GM18526 (cell line): ENCODE measurements around the gene PTPN4.

ENCODE experiments used
- POLR2A ChIP-seq: IDR thresholded peaks from 3 replicates; pipeline ENCODE4 v1.6.1; 2011; ENCODE audit not compliant: insufficient read length; ENCODE audit errors: extremely low read depth

The PTPN4 gene

DNA sequence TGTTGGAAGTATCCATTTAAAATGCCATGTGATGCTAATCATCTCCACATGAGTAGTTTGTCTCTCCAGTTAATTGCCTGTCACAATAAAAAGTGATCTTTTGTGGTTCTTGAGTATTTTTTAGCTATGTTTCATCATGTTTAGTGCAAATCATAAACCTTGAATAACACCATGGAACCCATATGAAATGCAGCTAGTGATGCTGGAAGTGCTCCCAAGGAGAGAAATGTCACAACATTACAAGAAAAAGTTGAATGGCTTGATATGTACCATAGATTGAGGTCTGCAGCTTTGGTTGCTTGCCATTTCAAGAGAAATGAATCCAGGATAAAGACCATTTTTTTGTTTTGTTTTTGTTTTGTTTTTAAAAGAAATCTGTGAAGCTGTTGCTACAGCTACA, 14.3 kb downstream of the PTPN4 start:
- no peak for TF ChIP-seq POLR2A

DNA sequence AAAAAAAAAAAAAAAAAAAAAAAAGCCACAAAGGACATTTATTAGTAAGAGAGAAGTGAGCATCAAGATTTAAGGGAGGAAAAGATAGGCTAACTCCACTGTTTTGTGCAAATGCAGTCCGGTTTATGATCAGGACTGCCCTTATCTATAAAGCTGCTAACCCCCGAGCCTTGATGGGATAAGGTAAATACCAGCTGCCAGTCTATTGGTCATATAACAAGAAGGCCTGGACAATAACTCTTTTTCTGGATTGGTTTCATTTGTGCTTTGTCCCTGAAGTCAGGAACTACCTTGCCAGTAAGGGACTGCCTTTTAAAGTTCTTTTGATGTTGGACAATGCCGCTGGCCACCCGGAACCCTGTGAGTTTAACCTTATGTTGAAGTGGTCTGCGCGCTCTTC, 15.4 kb downstream of the PTPN4 start:
- no peak for TF ChIP-seq POLR2A

- no peak for TF ChIP-seq POLR2A
These were observed 22.7 kb downstream of the PTPN4 start for GRCh38 chr2:119782308-119783027.

DNA sequence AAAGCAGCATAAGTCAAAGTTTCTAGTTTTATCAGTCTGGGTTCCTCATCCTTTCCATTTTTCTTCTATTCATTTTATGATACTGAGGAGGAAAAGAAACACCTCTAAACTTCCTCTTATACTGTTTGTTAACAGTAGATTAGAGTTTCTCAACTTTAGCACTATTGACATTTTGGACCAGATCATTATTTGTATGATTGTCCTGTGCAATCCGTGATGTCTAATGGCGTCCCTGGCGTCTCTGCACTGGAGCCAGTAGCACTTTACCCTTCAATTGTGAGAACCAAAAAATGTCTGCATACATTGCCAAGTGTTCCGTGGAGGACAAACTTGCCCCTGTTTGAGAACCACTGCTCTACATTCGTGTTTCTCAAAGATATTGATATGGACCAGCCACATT, 25.2 kb downstream of the PTPN4 start:
- TF ChIP-seq POLR2A, result no peak

DNA sequence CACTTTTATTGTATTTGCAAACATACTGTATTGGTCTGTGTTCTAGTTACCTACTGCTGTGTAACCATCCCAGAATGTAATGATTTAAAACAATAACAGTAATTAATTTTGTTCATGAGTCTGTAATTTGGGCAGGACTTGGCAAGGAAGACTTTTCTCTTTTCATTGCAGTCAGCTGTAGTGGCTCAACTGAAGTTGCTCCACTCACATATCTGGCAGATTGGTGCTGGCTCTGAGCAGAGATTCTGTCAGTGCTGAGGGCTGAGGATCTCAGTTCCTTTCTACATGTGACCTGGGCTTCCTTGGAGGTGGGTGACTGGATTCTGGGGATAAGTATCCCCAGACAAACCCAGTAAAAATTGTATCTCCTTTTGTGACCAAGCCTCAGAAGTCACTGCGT, 26.6 kb downstream of the PTPN4 start:
- no peak for TF ChIP-seq POLR2A

DNA sequence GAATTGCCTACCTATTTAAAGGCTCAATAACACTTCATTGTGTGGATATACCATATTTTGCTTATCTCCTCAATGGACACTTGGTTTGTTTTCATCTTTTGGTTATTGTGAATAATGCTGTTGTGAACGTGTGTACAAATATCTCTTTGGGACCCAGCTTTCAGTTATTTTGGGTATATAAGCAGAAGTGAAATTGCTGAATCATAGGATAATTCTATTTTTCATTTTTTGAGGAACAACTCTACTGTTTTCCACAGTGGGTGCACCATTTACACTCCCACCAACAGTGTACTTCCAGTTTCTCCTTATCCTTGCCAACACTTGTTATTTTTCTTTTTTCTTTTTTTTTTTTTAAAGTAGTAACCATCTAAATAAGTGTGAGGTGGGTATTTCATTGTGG, 29.0 kb downstream of the PTPN4 start:
- TF ChIP-seq POLR2A, result no peak

DNA sequence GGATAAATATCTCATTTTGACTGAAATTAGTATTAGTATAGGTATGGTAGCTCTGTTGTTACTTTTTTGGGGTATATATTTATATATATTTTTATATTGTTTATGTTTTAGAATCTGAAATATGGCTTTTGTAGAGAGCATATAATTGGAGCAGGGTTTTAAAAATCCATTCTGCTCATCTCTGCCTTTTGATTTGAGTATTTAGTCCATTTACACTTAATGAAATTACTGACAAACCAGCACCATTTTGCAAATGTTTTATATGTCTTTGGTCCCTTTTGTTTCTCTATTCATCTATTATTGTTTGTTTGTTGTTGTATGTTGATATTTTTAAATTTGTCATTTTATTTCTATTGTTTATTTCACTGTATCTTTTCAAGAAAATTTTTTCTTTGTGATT, 30.7 kb downstream of the PTPN4 start:
- TF ChIP-seq POLR2A, result no peak

DNA sequence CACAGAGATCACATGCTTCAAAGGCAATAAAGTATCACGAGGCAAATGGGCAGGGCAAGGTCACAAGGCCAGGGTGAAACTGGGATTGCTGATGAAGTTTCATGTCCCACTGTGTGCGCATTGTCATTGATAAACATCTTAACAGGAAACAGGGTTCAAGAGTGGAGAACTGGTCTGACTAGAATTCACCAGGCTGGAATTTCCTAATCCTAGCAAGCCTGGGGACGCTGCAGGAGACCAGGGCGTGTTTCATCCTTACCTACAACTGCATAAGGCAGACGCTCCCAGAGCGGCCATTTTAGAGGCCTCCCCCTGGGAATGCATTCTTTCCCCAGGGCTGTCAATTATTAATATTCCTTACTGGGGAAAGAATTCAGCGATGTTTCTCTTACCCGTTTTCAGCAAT, 33.2 kb downstream of the PTPN4 start:
- TF ChIP-seq POLR2A, result no peak

DNA sequence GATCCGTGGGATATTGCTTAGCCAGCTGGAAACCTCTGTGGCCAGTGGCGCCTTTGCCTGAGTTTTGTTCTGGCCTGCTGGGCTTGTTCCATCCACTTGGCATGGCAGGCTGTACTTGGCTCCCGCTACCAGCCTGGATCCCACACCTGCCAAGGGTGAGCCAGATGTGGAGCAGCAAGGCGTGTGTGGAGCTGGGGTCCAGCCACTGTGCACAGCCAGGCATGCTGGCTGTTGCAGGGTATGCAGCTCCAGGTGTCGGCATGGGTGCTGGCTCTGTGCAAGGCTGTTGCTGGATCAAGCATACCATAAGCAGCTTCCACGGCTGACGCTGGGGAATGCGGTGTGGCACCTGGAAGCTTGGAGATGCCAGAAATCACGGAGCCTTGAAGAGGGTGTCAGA, 34.5 kb downstream of the PTPN4 start:
- no peak for TF ChIP-seq POLR2A

GRCh38 chr2:119795309-119796303, 35.9 kb downstream of the PTPN4 start:
- no peak for TF ChIP-seq POLR2A

DNA sequence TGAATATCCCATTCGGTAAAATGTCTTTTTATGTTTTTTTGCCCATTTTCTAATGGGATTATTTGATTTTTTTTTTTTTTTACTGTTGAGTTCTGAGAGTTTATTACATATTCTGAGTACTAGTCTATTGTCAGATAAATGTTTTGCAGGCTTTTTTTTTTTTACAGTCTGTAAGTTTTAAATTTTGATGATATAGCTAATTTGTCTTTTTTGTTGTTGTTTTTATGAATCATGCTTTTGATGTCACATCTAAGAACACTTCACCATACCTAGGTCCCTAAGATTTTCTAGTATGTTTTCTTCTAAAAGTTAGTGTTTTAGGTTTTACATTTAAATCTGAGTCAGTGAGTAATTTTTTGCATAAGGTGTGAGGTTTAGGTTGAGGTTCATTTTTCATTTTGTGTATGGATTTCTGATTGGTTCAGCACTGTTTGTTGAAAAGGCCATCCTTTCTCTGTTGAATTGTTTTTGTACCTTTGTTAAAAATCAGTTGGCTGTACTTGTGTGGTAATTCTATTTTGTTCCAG, 40.7 kb downstream of the PTPN4 start:
- no peak for TF ChIP-seq POLR2A

DNA sequence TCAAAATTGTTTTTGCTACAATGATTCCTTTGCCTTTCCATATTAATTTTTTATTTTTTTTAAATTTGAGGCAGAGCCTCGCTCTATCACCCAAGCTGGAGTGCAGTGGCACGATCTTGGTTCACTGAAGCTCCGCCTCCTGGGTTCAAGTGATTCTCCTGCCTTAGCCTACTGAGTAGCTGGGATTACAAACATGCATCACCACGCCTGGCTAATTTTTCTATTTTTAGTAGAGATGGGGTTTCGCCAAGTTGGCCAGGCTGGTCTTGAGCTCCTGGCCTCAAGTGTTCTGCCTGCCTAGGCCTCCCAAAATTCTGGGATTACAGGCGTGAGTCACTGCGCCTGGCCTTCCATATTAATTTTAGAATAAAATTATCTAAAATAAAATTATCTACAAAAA, 41.3 kb downstream of the PTPN4 start:
- TF ChIP-seq POLR2A, result no peak

GRCh38 chr2:119803101-119803500, 43.4 kb downstream of the PTPN4 start:
- no peak for TF ChIP-seq POLR2A

GRCh38 chr2:119808516-119809147, 48.9 kb downstream of the PTPN4 start:
- no peak for TF ChIP-seq POLR2A

DNA sequence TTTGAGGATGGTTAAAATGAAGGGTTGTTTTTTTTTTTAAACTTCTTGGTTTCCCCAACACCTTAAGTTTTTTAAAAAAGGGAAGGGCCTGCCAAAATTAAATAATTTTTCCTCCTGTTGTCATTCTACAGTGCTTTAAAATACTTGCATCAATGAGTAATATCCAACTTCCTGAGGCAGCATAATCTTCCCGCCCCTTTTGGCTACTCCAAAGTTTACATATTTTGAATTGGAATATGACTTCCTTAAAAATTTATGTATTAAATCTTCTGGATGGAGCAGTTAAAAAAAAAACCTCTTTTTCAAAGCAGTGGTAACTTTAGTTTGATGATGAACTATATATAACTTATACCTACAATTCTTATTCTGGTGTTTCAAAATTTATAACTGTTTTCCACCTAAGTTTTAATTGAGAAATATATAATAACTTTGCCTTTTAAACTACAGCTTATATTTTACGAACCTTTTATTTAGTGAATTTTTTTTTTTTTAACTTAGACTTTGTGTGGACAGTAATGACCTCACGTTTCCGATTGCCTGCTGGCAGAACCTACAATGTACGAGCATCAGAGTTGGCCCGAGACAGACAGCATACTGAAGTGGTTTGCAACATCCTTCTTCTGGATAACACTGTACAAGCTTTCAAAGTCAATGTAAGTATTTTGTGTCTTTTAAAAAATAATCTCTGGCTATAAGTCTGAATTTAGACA, 49.8 kb downstream of the PTPN4 start:
- no peak for TF ChIP-seq POLR2A
